GM12891 (cell line): ENCODE data around the gene RAPGEF5.

Source experiments
- DNase-seq: peaks from one replicate; pipeline ENCODE4 v3.0.0; 2011; ENCODE audit warnings: low spot score; ENCODE audit not compliant: insufficient read length
- FAIRE-seq: peaks from 2 replicates; lab custom pipeline; 2011; peaks lifted over from hg19 to GRCh38; lab: Jason Lieb, UNC
- PAX5 ChIP-seq: IDR thresholded peaks from 2 replicates; pipeline ENCODE4 v1.6.1; 2011; ENCODE audit warnings: low read length, moderate library complexity, mild to moderate bottlenecking; ENCODE audit not compliant: insufficient read depth, severe bottlenecking
- POLR2A ChIP-seq: IDR thresholded peaks from 2 replicates; pipeline ENCODE4 v1.6.1; 2011; ENCODE audit warnings: low read depth, low read length, control low read depth
- POLR2AphosphoS5 ChIP-seq: IDR thresholded peaks from 2 replicates; pipeline ENCODE4 v1.6.1; 2011; ENCODE audit warnings: low read depth, low read length, control low read depth
- POU2F2 ChIP-seq: IDR thresholded peaks from 2 replicates; pipeline ENCODE4 v1.6.1; 2011; ENCODE audit warnings: low read depth, mild to moderate bottlenecking, control low read depth, low read length, moderate library complexity
- SPI1 ChIP-seq: IDR thresholded peaks from 2 replicates; pipeline ENCODE4 v1.6.1; 2011; ENCODE audit warnings: low read depth, low read length, control low read depth
- TAF1 ChIP-seq: IDR thresholded peaks from 2 replicates; pipeline ENCODE4 v1.6.1; 2011; ENCODE audit warnings: low read depth, low read length, control low read depth

Gene RAPGEF5

DNA sequence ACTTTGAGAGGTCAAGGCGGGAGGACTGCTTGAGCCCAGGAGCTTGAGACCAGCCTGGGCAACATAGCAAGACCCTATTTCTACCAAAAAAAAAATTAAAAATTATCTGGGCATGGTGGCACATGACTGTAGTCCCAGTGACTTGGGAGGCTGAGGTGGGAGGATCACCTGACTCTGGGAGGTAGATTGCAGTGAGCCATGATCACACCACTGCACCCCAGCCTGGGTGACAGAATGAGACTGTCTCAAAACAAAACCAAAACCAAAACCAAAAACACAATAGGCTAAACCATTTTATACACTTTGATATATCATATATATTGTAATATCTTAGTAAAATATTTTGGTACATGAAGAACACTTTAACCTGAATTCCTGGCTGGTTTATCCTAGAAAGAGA lies 101.6 kb downstream of the RAPGEF5 start:
- no peak for FAIRE-seq

GRCh38 chr7:22252936-22253536 lies 103.9 kb downstream of the RAPGEF5 start:
- TF ChIP-seq SPI1 (no peak), PAX5 (no peak), TAF1 (no peak), POU2F2 (no peak), POLR2A (no peak), POLR2AphosphoS5 (no peak)
- DNase-seq (no peak), FAIRE-seq (no peak)

More for the DNA sequence above, 101.6 kb downstream of the RAPGEF5 start:
- no peak for DNase-seq
- TF ChIP-seq POLR2A (no peak), SPI1 (no peak), PAX5 (no peak), TAF1 (no peak)

GRCh38 chr7:22252016-22252415 lies 104.9 kb downstream of the RAPGEF5 start:
- FAIRE-seq = no peak
- TF ChIP-seq POLR2AphosphoS5 (no peak), PAX5 (no peak), POLR2A (no peak), SPI1 (no peak), POU2F2 (no peak), TAF1 (no peak)
- DNase-seq = no peak

DNA sequence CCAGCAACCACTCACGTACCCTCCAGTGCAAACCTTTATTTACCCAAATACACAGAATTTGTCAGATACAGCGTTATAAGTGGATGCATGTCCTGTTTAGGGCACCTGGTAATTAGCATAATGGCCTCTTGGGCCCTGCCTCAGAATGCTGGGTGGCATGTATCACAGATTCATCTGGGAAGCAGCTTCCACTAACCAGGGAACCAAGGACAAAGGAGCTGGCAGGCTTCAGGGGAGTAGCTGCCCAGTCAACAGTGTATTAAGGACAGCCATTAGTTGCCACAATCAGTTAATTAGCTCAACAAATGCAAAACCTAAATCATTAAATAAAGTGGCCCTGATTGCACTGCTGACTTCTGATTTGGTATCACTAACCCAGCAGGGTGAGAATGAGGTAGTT lies 105.7 kb downstream of the RAPGEF5 start:
- FAIRE-seq = no peak
- DNase-seq = no peak
- TF ChIP-seq PAX5 (no peak), TAF1 (no peak), SPI1 (no peak), POLR2AphosphoS5 (no peak), POU2F2 (no peak), POLR2A (no peak)

DNA sequence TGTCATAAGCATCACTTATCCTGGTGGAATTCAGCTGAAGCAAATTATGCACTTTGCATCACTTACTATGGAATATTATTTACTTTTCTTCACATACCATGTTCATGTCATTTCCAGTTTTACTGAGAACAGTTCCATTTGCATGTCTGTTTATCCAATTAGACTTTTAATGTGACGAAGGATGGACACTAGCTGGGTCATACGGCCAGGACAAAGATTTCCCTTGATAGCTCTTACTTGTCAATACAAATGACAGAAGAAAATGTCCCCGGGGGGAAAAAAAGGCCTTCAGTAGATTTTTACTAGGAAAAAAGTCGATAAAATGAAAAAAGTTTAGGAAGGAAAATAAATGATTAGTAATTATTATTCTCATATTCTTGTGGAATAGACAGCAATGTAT lies 106.6 kb downstream of the RAPGEF5 start:
- TF ChIP-seq TAF1 = no peak
- TF ChIP-seq POLR2AphosphoS5 = no peak
- no peak for TF ChIP-seq PAX5
- TF ChIP-seq SPI1 = no peak
- FAIRE-seq (no peak), DNase-seq (no peak)

DNA sequence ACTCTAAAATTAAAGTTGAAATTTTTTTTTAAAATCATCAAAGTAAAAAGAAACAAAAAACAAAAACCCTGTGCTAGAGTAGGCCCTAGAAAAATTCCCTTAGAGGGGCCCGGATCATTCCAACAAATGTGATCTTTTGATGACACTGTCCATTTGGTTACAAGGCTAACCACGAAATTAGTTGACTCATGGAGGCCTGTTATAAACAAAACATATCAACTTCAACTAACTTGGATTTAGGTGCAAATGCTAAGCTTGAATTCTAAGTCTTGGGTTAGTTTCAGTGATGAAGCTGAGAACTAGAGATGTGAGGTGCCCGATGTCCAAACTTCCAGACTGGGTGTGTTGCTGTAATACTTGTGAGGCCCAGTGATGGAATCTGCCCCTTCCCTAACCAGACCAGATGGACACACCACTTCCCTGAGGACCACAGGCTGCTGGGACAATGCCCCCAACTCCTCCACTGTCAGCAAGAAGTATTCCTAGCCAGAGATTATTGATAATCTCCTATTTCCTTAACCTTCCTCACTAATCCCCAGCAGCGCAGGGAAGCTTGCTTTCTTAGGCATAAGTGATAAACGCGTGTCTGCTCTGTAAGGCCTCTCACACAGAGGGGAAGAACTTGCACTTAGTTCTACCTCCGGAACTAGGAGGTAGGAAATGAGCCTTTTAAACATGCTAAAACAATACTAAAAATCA lies 108.7 kb downstream of the RAPGEF5 start:
- FAIRE-seq (no peak), DNase-seq (no peak)
- TF ChIP-seq POU2F2 = no peak

DNA sequence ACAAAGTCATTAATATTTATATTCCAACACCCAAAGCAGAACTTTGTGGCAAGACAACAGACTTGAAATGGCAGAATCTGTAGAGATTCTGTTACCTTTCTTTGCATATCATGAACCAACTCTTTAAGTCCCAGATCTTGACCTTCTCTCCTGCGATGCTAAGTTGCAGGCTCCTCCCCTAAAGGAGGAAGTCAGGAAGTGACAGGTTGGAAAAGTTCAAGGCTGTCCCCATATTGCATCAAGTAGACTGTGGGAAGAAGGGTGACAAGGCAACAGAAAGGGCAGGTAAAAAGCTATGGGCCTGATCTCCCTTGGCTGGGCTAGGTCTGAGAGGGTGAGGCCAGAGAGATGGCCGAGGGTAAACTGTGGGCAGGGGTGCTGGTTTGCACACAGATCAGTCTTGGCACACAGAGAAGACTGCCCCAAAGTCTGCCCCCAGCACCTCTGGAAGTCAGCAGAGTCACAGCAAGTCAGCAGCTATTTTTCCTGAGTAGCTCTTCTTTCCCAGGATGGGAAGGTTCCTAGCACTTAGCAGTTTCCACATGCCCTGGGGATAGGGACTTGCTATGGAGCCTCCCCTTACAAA lies 115.1 kb downstream of the RAPGEF5 start:
- no peak for FAIRE-seq
- DNase-seq = no peak
- TF ChIP-seq SPI1 = no peak
- no peak for TF ChIP-seq POLR2A
- no peak for TF ChIP-seq POLR2AphosphoS5
- TF ChIP-seq PAX5 = no peak
- no peak for TF ChIP-seq POU2F2
- TF ChIP-seq TAF1 = no peak

GRCh38 chr7:22240904-22241571 lies 115.9 kb downstream of the RAPGEF5 start:
- TF ChIP-seq SPI1 (no peak), TAF1 (no peak), POLR2AphosphoS5 (no peak), POU2F2 (no peak), PAX5 (no peak), POLR2A (no peak)
- no peak for DNase-seq
- FAIRE-seq = no peak
